Rectal smooth muscle tissue (tissue), 1 donor: ENCODE data around the gene RNF145.
"Not testable (repeated sequence)": the region's sequence is repeated elsewhere in the genome, so short reads cannot be mapped to it uniquely, and the experiment has no call there.

ENCODE experiments used
- H3K27ac ChIP-seq: one replicate; pipeline ENCODE4 v1.7.0; 2013; ENCODE audit warnings: low read depth, low read length, inconsistent platforms
- H3K27me3 ChIP-seq: one replicate; pipeline ENCODE4 v1.7.0; 2013; ENCODE audit warnings: low read length; ENCODE audit not compliant: control insufficient read depth, insufficient read depth
- H3K36me3 ChIP-seq: one replicate; pipeline ENCODE4 v1.7.0; 2013; ENCODE audit warnings: low read length; ENCODE audit not compliant: control insufficient read depth, insufficient read depth
- H3K4me1 ChIP-seq: one replicate; pipeline ENCODE4 v1.7.0; 2013; ENCODE audit warnings: low read length; ENCODE audit not compliant: control insufficient read depth, insufficient read depth
- H3K4me3 ChIP-seq: one replicate; pipeline ENCODE4 v1.7.0; 2013; ENCODE audit warnings: low read length
- H3K9ac ChIP-seq: one replicate; pipeline ENCODE4 v1.7.0; 2013; ENCODE audit warnings: low read length

RNF145 gene

DNA sequence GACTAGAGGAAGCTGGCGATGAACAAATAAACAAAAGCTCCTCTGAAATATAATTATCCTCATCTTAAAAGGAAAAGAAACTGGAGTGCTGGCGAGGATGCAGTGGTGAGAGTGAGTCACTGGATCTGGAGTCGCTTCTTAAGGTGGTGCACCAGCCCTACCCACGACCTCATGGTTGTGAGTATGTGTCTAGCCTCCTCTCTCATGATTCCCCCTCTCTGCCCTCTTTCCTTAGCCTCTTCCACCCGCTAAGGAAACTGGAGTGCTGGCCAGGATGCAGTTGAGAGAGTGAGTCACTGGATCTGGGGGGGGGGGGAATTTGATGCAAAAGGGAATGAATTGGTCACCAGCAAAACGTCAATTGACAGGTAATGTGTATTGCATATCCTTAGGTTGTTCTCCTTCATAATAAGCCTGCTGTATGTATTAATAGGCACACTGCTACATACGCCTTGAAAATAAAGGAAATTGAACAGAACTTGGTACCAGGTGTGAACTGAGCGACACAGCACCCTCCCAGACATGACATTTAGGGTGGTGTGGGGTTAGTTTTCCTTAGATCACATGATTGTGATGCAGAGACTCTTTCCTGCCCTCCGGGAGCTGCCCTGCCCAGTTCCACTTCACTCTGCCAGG lies 73.3 kb downstream of the RNF145 start:
- no peaks in the 10 kb centered on the region for H3K4me1 ChIP-seq
- no peak overlapping the region for H3K27ac ChIP-seq
- no peak overlapping the region for H3K9ac ChIP-seq
- no peaks in the 10 kb centered on the region for H3K36me3 ChIP-seq
- H3K4me3 ChIP-seq = no peak overlapping the region
- no peaks in the 10 kb centered on the region for H3K27me3 ChIP-seq

DNA sequence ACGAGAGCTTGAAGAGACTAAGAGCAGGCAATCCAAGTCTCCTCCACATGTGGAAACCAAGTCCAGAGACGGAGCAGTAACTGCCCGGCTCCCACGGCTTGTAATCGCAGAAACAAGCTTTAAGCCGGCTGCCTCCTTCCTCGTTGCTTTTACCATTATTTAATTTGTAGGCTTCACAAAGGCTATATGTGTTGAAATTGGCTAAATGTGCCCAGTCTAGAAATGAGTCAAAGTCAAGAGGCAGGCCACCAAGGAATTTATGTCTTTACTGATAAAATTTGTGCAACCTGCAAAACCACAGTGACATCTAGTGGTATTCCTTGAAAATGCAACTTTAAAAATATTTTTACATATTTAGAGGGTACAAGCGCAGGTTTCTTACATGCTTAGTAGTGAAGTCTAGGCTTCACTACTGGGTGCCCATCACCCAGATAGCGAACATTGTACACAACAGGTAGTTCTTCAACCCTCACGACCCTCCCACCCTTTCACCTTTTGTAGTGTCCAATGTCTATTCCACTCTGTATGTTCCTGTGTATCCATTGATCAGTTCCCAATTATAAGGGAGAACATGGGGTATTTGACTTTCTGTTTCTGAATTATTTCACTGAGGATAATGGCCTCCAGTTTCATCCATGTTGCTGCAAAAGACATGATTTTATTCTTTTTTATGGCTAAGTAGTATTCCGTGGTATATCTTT lies 76.2 kb downstream of the RNF145 start:
- Histone ChIP-seq H3K9ac (no peak overlapping the region), H3K4me1 (no peaks in the 10 kb centered on the region), H3K27me3 (no peaks in the 10 kb centered on the region), H3K27ac (no peak overlapping the region), H3K36me3 (no peaks in the 10 kb centered on the region), H3K4me3 (no peak overlapping the region)

DNA sequence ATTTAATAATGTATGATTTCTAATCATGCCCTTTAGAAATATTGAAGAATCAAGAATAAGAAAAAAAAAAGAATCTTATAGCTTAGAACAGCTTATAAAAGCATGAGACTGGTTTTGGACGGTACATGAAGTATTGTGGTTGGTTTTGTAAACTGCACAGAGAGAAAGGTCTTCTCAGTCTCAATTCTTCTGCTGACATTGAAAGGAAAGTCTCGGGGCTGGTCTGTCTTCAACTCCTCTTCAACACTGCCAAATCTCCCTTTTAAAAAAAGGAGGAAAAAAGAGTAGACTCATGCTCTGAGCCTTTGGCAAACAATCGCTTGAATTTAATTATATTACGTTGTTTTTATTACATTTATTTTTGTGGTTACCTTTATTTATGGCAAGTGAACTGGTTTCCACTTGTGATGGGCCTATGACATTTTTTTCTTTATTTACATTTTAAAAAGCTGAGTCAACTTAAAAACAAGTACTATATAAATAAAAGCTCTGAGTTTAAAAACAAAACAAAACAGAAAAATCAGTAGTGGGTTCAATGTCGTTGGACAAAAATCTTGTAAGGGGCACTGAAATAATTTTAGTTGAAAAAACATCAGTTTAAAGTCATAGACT lies 76.8 kb downstream of the RNF145 start:
- Histone ChIP-seq H3K27me3 (no peaks in the 10 kb centered on the region), H3K4me1 (no peaks in the 10 kb centered on the region), H3K9ac (no peak overlapping the region), H3K27ac (no peak overlapping the region), H3K36me3 (no peaks in the 10 kb centered on the region), H3K4me3 (no peak overlapping the region)

DNA sequence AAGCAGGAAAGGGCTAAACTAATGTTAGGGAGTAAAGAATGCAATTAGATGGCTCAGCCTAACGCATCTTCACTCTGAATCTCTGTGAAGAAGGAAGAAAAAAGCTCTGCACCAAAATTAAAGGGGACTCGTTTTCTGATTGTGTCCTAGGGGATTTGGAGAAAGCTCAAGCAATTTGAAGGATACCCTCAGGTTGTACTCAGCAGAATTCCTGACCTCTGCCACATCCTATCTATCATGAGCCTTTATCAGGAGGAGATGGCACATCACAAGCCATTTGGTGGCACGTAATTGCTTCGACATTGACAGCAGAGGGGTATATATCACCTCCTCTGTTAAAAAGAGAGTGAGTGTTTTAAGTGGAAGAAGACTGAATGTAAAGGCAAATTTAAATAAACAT lies 77.4 kb downstream of the RNF145 start:
- no peaks in the 10 kb centered on the region for H3K4me1 ChIP-seq
- no peak overlapping the region for H3K4me3 ChIP-seq
- H3K9ac ChIP-seq = no peak overlapping the region
- H3K27me3 ChIP-seq = no peaks in the 10 kb centered on the region
- no peak overlapping the region for H3K27ac ChIP-seq
- H3K36me3 ChIP-seq = no peaks in the 10 kb centered on the region

DNA sequence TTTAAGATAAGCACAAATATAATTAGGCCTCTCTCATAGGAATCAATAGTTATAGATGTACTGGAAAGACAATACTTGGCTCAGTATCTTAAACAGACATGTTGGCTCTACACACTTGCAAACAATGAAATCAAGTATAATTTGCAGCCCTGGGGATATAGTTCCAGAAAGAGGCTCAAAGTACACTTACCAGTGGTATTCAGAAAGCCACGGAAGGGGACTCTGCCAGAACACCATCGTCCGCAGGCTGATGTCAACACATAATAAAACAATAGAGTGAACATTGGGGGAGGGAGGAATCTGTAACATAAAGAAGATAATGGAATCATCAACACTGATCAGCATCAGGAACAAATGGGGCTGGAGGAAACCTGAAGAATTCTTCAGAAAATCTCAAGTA lies 78.5 kb downstream of the RNF145 start:
- Histone ChIP-seq H3K27me3 (no peaks in the 10 kb centered on the region), H3K4me3 (no peak overlapping the region), H3K9ac (no peak overlapping the region), H3K36me3 (no peaks in the 10 kb centered on the region), H3K27ac (no peak overlapping the region), H3K4me1 (no peaks in the 10 kb centered on the region)

DNA sequence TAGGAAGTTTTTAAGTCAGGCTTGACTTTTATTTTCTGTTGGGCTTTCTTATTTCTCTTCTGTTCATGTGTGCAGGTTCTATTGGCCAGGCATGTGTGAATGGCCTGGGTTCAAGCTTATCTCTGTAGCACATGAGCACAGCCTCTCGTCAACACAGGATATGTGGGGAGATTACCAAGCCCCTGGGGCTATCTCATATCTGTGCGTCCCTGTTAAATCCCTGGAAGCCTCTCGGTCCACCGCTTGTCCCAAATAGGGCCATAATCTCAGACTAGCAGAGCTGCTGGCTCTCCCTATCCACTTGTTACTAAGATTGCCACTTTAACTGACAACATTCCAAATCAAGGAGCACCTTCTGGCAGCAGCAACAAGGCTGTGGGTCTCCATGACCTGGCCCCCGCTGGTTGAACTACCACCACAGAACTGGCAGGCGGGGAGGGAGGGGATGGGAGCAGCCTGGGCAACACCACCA lies 81.2 kb downstream of the RNF145 start:
- no peaks in the 10 kb centered on the region for H3K36me3 ChIP-seq
- H3K4me3 ChIP-seq = no peak overlapping the region
- no peak overlapping the region for H3K27ac ChIP-seq
- H3K9ac ChIP-seq = no peak overlapping the region
- H3K4me1 ChIP-seq = no peaks in the 10 kb centered on the region
- no peaks in the 10 kb centered on the region for H3K27me3 ChIP-seq

DNA sequence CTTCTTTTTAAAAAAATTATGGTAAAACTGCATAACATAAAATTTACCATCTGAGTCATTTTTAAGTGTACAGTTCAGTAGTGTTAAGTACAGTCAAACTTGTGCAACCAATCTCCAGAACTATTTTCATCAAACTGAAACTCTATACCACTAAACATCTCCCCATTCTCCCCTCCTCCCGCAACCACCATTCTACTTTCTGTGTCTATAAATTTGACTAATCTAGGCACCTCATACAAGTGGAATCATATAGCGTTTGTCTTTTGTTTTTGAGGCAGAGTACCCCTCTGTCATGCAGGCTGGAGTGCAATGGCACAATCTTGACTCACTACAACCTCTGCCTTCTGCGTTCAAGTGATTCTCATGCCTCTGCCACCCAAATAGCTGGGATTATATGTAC lies 85.7 kb downstream of the RNF145 start:
- no peak overlapping the region for H3K4me3 ChIP-seq
- no peaks in the 10 kb centered on the region for H3K36me3 ChIP-seq
- H3K4me1 ChIP-seq = no peaks in the 10 kb centered on the region
- no peak overlapping the region for H3K27ac ChIP-seq
- H3K9ac ChIP-seq = no peak overlapping the region
- no peaks in the 10 kb centered on the region for H3K27me3 ChIP-seq

DNA sequence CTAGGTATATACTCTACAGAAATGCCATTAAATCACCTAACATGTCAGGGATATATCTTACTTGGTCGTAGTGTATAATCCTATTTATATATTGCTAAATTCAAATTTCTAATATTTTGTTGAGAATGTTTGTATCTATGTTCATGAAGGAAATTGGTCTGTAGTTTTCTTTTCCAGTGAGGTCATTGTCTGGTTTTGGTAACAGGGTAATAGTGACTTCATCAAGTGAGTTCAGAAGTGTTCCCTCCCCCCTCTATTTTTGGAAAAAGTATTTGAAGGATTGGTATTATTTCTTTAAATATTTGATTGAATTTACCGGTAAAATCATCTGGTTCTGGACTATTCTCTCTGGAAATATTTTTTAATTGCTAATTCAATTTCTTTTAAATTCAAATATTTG lies 86.2 kb downstream of the RNF145 start:
- Histone ChIP-seq H3K9ac (no peak overlapping the region), H3K4me3 (no peak overlapping the region), H3K36me3 (no peaks in the 10 kb centered on the region), H3K27me3 (no peaks in the 10 kb centered on the region), H3K27ac (no peak overlapping the region), H3K4me1 (no peaks in the 10 kb centered on the region)

DNA sequence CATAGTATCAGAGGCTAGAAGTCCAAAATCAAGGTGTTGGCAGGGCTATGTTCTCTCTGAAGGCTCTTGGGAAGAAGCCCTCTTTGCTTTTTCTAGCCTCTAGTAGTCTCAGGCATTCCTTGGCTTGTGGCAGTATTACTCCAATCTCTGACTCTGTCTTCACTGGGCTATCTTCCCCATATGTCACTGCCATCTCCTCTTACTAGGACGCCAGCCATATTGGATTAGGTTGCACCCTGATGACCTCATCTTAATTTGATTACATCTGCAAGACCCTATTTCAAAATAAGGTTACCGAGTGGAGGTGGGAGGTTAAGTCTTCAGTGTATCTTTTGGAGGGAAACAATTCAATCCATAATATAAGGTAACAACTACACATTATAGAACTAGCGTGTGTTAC lies 88.3 kb downstream of the RNF145 start:
- Histone ChIP-seq H3K9ac (no peak overlapping the region), H3K36me3 (no peaks in the 10 kb centered on the region), H3K27ac (no peak overlapping the region), H3K4me3 (no peak overlapping the region), H3K27me3 (no peaks in the 10 kb centered on the region), H3K4me1 (no peaks in the 10 kb centered on the region)

DNA sequence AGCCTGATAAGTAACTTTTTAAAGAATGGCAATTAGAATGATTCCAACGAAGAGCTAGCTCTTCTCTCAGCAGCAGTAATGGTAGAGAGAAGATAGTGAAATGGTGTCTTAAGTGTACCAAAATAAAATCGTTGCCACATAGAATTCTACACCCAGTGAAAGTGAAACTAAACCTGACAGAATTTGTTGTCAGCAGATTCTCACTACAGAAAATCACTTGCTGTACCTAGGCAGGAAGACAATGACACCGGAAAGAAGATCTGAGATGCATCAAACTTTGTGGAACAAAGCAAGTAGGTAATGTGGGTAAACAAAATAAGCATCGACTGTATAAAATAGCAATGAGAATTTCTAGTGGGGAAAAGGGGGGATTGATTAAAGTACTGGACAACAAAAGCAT lies 88.9 kb downstream of the RNF145 start:
- H3K4me1 ChIP-seq = no peaks in the 10 kb centered on the region

DNA sequence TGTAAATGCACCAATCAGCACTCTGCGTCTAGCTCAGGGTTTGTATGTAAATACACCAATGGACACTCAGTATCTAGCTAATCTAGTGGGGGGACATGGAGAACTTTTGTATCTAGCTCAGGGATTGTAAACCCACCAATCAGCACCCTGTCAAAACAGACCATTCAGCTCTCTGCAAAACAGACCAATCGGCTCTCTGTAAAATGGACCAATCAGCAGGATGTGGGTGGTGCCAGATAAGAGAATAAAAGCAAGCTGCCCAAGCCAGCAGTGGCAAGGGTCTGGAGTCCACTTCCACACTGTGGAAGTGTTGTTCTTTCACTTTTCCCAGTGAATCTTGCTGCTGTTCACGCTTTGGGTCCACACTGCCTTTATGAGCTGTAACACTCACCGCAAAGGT lies 89.5 kb downstream of the RNF145 start:
- H3K9ac ChIP-seq, H3K4me1 ChIP-seq, H3K36me3 ChIP-seq, H3K4me3 ChIP-seq, H3K27me3 ChIP-seq, H3K27ac ChIP-seq: not testable (repeated sequence)

More for the DNA sequence above, 88.9 kb downstream of the RNF145 start:
- Histone ChIP-seq H3K9ac (no peak overlapping the region), H3K27me3 (no peaks in the 10 kb centered on the region), H3K36me3 (no peaks in the 10 kb centered on the region), H3K4me3 (no peak overlapping the region), H3K27ac (no peak overlapping the region)

DNA sequence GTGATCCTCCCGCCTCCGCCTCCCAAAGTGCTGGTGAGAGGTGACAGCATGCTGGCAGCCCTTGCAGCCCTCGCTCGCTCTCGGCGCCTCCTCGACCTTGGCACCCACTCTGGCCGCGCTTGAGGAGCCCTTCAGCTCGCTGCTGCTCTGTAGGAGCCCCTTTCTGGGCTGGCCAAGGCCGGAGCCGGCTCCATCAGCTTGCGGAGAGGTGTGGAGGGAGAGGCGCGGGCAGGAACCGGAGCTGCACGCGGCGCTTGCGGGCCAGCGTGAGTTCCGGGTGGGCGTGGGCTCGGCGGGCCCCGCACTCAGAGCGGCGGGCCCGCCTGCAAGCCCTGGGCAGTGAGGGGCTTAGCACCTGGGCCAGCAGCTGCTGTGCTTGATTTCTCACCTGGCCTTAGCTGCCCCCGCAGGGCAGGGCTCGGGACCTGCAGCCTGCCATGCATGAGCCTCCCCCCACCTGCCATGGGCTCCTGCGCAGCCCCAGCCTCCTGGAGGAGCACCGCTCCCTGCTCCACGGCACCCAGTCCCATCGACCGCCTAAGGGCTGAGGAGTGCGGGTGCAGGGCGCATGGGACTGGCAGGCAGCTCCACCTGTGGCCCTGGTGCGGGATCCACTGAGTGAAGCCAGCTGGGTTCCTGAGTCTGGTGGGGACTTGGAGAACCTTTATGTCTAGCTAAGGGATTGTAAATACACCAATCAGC lies 90.2 kb downstream of the RNF145 start:
- not testable (repeated sequence) for H3K27me3 ChIP-seq, H3K9ac ChIP-seq, H3K4me3 ChIP-seq, H3K36me3 ChIP-seq, H3K27ac ChIP-seq, H3K4me1 ChIP-seq
